Sigmoid colon (tissue), 4 donors: ENCODE measurements around the gene AUTS2.

Source experiments
- POLR2A ChIP-seq, 2 donors: fragments of 450-650 bp; IDR thresholded peaks; one replicate each; pipeline ENCODE4 v1.6.1; 2016; ENCODE audit warnings: antibody characterized with exemption in 2 of 2, mild to moderate bottlenecking in 2 of 2, moderate library complexity in 2 of 2
- POLR2AphosphoS5 ChIP-seq, 4 donors: sonication (generic); formaldehyde crosslinking; IDR thresholded peaks; one replicate each; pipeline ENCODE4 v1.6.1; 2017; ENCODE audit warnings: antibody characterized with exemption in 4 of 4
- TF ChIP-seq, protein P1 (sequence below), 4 experiments: fragments of 450-650 bp in 3 of 4; fragments of 200-600 bp in 1 of 4; IDR thresholded peaks; one replicate each; pipeline ENCODE4 v1.5.1; 2016 to 2019; ENCODE audit warnings: antibody characterized with exemption in 4 of 4, mild to moderate bottlenecking in 3 of 4, moderate library complexity in 2 of 4

DNA sequence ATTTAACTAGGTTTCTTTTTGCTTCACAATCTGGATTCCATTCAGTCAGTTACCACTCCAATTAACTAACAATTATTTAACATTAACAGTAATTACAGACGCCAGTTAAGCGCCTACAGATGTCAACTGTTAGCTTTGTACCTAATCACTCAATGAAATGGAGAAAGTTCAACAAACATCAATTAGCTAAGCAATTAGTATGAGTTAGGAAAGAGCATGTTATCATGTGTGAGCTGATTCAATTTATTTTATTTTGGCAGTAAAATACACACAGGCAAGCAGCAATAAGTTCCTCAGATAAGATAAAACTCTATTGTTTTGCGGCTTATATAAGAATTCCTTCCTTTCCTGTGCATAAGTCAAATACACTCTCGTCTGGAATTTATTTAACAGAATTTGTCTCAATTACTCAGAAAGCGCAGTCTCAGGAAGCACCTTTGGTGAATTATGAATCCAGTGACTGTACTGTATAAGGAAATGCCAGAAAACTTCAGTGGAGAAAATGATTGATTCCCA lies 1106.6 kb downstream of the AUTS2 start:
- TF ChIP-seq POLR2AphosphoS5 (IDR thresholded peaks at IDR 0.05): no peak
- TF ChIP-seq POLR2A (IDR thresholded peaks at IDR 0.05): no peak
- TF ChIP-seq, protein P1, sequence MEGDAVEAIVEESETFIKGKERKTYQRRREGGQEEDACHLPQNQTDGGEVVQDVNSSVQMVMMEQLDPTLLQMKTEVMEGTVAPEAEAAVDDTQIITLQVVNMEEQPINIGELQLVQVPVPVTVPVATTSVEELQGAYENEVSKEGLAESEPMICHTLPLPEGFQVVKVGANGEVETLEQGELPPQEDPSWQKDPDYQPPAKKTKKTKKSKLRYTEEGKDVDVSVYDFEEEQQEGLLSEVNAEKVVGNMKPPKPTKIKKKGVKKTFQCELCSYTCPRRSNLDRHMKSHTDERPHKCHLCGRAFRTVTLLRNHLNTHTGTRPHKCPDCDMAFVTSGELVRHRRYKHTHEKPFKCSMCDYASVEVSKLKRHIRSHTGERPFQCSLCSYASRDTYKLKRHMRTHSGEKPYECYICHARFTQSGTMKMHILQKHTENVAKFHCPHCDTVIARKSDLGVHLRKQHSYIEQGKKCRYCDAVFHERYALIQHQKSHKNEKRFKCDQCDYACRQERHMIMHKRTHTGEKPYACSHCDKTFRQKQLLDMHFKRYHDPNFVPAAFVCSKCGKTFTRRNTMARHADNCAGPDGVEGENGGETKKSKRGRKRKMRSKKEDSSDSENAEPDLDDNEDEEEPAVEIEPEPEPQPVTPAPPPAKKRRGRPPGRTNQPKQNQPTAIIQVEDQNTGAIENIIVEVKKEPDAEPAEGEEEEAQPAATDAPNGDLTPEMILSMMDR (IDR thresholded peaks at IDR 0.05): no peak
